Activated naive CD4-positive, alpha-beta T cell treated with anti-CD3 and anti-CD28 coated beads, Interleukin-2, amount 50 U/mL, for 24 hours (primary cell): ENCODE data around the gene SMG9.

Experiments
- H3K27ac Mint-ChIP-seq: one replicate; pipeline ENCODE4 v1.8.0; 2021; ENCODE audit warnings: mild to moderate bottlenecking, mixed read lengths
- H3K27me3 Mint-ChIP-seq: one replicate; pipeline ENCODE4 v1.8.0; 2021; ENCODE audit warnings: mixed read lengths
- H3K36me3 Mint-ChIP-seq: one replicate; pipeline ENCODE4 v1.8.0; 2021; ENCODE audit warnings: mixed read lengths
- H3K4me1 Mint-ChIP-seq: one replicate; pipeline ENCODE4 v1.8.0; 2021; ENCODE audit warnings: mixed read lengths
- H3K4me3 Mint-ChIP-seq: one replicate; pipeline ENCODE4 v1.8.0; 2021; ENCODE audit warnings: mild to moderate bottlenecking, mixed read lengths
- H3K9me3 Mint-ChIP-seq: one replicate; pipeline ENCODE4 v1.8.0; 2021; ENCODE audit warnings: mixed read lengths

SMG9 gene

GRCh38 chr19:43749898-43750297 lies 4.9 kb downstream of the SMG9 start:
- peak overlapping the region; percentile 80 for H3K27ac Mint-ChIP-seq
- H3K4me1 Mint-ChIP-seq = peaks cover 54% of the 10 kb centered on the region
- H3K27me3 Mint-ChIP-seq = no peaks in the 10 kb centered on the region

GRCh38 chr19:43749152-43749551 lies 5.6 kb downstream of the SMG9 start:
- H3K36me3 Mint-ChIP-seq = peaks cover 32% of the 10 kb centered on the region
- H3K9me3 Mint-ChIP-seq = no peaks in the 10 kb centered on the region
- no peak overlapping the region for H3K4me3 Mint-ChIP-seq
- H3K27ac Mint-ChIP-seq = peak overlapping the region; percentile 73
- no peaks in the 10 kb centered on the region for H3K27me3 Mint-ChIP-seq
- peaks cover 55% of the 10 kb centered on the region for H3K4me1 Mint-ChIP-seq

More at GRCh38 chr19:43749898-43750297, 4.9 kb downstream of the SMG9 start:
- peaks cover 31% of the 10 kb centered on the region for H3K36me3 Mint-ChIP-seq
- no peaks in the 10 kb centered on the region for H3K9me3 Mint-ChIP-seq
- H3K4me3 Mint-ChIP-seq = no peak overlapping the region

GRCh38 chr19:43748685-43749084 lies 6.1 kb downstream of the SMG9 start:
- Mint-ChIP-seq H3K4me3 (no peak overlapping the region), H3K27ac (peak overlapping the region; percentile 73), H3K27me3 (no peaks in the 10 kb centered on the region), H3K4me1 (peaks cover 51% of the 10 kb centered on the region), H3K36me3 (peaks cover 32% of the 10 kb centered on the region), H3K9me3 (no peaks in the 10 kb centered on the region)

GRCh38 chr19:43748205-43748594 lies 6.6 kb downstream of the SMG9 start:
- H3K27me3 Mint-ChIP-seq = no peaks in the 10 kb centered on the region
- peaks cover 46% of the 10 kb centered on the region for H3K4me1 Mint-ChIP-seq
- H3K27ac Mint-ChIP-seq = peak overlapping the region; percentile 73
- H3K9me3 Mint-ChIP-seq = no peaks in the 10 kb centered on the region
- H3K36me3 Mint-ChIP-seq = peaks cover 32% of the 10 kb centered on the region
- H3K4me3 Mint-ChIP-seq = no peak overlapping the region

GRCh38 chr19:43747557-43748204 lies 7.1 kb downstream of the SMG9 start:
- H3K27ac Mint-ChIP-seq = peak overlapping the region; percentile 73
- H3K9me3 Mint-ChIP-seq = no peaks in the 10 kb centered on the region
- no peak overlapping the region for H3K4me3 Mint-ChIP-seq
- no peaks in the 10 kb centered on the region for H3K27me3 Mint-ChIP-seq
- H3K36me3 Mint-ChIP-seq = peaks cover 28% of the 10 kb centered on the region
- peaks cover 41% of the 10 kb centered on the region for H3K4me1 Mint-ChIP-seq

- H3K9me3 Mint-ChIP-seq = no peaks in the 10 kb centered on the region
- no peak overlapping the region for H3K4me3 Mint-ChIP-seq
- H3K27me3 Mint-ChIP-seq = no peaks in the 10 kb centered on the region
- H3K36me3 Mint-ChIP-seq = peaks cover 28% of the 10 kb centered on the region
- H3K4me1 Mint-ChIP-seq = peaks cover 16% of the 10 kb centered on the region
- no peak overlapping the region for H3K27ac Mint-ChIP-seq
Measured at GRCh38 chr19:43743059-43743458, 11.7 kb downstream of the SMG9 start.

GRCh38 chr19:43741075-43741825 lies 13.5 kb downstream of the SMG9 start:
- Mint-ChIP-seq H3K36me3 (peaks cover 29% of the 10 kb centered on the region), H3K4me3 (no peak overlapping the region), H3K9me3 (no peaks in the 10 kb centered on the region), H3K4me1 (peaks cover 13% of the 10 kb centered on the region), H3K27ac (no peak overlapping the region), H3K27me3 (no peaks in the 10 kb centered on the region)

- Mint-ChIP-seq H3K9me3 (no peaks in the 10 kb centered on the region), H3K27ac (no peak overlapping the region), H3K4me1 (peaks cover 6% of the 10 kb centered on the region), H3K27me3 (no peaks in the 10 kb centered on the region), H3K4me3 (no peak overlapping the region), H3K36me3 (peaks cover 23% of the 10 kb centered on the region)
Measured at GRCh38 chr19:43739439-43740235, 15.1 kb downstream of the SMG9 start.

GRCh38 chr19:43738780-43739211 lies 16.0 kb downstream of the SMG9 start:
- no peak overlapping the region for H3K27ac Mint-ChIP-seq
- H3K4me3 Mint-ChIP-seq = no peak overlapping the region
- H3K4me1 Mint-ChIP-seq = peaks cover 6% of the 10 kb centered on the region
- H3K9me3 Mint-ChIP-seq = no peaks in the 10 kb centered on the region
- H3K27me3 Mint-ChIP-seq = no peaks in the 10 kb centered on the region
- H3K36me3 Mint-ChIP-seq = peaks cover 23% of the 10 kb centered on the region

- no peaks in the 10 kb centered on the region for H3K9me3 Mint-ChIP-seq
Measured at GRCh38 chr19:43735957-43736356, 18.8 kb downstream of the SMG9 start.

GRCh38 chr19:43735013-43735412 lies 19.7 kb downstream of the SMG9 start:
- Mint-ChIP-seq H3K36me3 (peaks cover 19% of the 10 kb centered on the region), H3K4me1 (peaks cover 6% of the 10 kb centered on the region), H3K27me3 (no peaks in the 10 kb centered on the region), H3K4me3 (no peak overlapping the region), H3K27ac (no peak overlapping the region), H3K9me3 (no peaks in the 10 kb centered on the region)

More at GRCh38 chr19:43735957-43736356, 18.8 kb downstream of the SMG9 start:
- Mint-ChIP-seq H3K36me3 (peaks cover 20% of the 10 kb centered on the region), H3K27me3 (no peaks in the 10 kb centered on the region), H3K27ac (no peak overlapping the region), H3K4me3 (no peak overlapping the region), H3K4me1 (peaks cover 6% of the 10 kb centered on the region)

GRCh38 chr19:43731846-43732245 lies 22.9 kb downstream of the SMG9 start:
- no peaks in the 10 kb centered on the region for H3K9me3 Mint-ChIP-seq
- peak overlapping the region; percentile 59 for H3K27ac Mint-ChIP-seq
- H3K4me3 Mint-ChIP-seq = no peak overlapping the region
- H3K36me3 Mint-ChIP-seq = peaks cover 13% of the 10 kb centered on the region
- no peaks in the 10 kb centered on the region for H3K27me3 Mint-ChIP-seq
- no peaks in the 10 kb centered on the region for H3K4me1 Mint-ChIP-seq

- Mint-ChIP-seq H3K4me3 (no peak overlapping the region), H3K4me1 (no peaks in the 10 kb centered on the region), H3K27me3 (no peaks in the 10 kb centered on the region), H3K9me3 (no peaks in the 10 kb centered on the region), H3K27ac (no peak overlapping the region), H3K36me3 (peaks cover 10% of the 10 kb centered on the region)
Measured at GRCh38 chr19:43731346-43731745, 23.4 kb downstream of the SMG9 start.

- Mint-ChIP-seq H3K27ac (no peak overlapping the region), H3K27me3 (no peaks in the 10 kb centered on the region), H3K4me3 (no peak overlapping the region), H3K4me1 (peaks cover 4% of the 10 kb centered on the region), H3K36me3 (peaks cover 10% of the 10 kb centered on the region), H3K9me3 (no peaks in the 10 kb centered on the region)
Measured at GRCh38 chr19:43729919-43730318, 24.8 kb downstream of the SMG9 start.

- Mint-ChIP-seq H3K4me3 (no peak overlapping the region), H3K4me1 (peaks cover 4% of the 10 kb centered on the region), H3K36me3 (peaks cover 8% of the 10 kb centered on the region), H3K9me3 (no peaks in the 10 kb centered on the region), H3K27me3 (no peaks in the 10 kb centered on the region), H3K27ac (no peak overlapping the region)
Measured at GRCh38 chr19:43727593-43727853, 27.2 kb downstream of the SMG9 start.
